HCT116 (cell line): ENCODE data around the gene TBC1D16.

Experiments
- CTCF ChIP-seq, 3 experiments: fragments of 200-600 bp in 1 of 3; sonication (generic) in 1 of 3; IDR thresholded peaks in 2 of 3; conservative IDR thresholded peaks in 1 of 3; 2 replicates each; pipeline ENCODE4 v1.5.1; 2012 to 2017; ENCODE audit warnings: low read depth in 2 of 3, low read length in 2 of 3, antibody characterized with exemption in 1 of 3, borderline replicate concordance in 1 of 3, control low read depth in 1 of 3, mild to moderate bottlenecking in 1 of 3, mixed read lengths in 1 of 3, mixed run types in 1 of 3, moderate library complexity in 1 of 3; ENCODE audit not compliant: insufficient read depth in 1 of 3
- EZH2 ChIP-seq: fragments of 200-600 bp; sonication (generic); IDR thresholded peaks from 2 replicates; pipeline ENCODE4 v1.6.1; 2017; ENCODE audit warnings: antibody characterized with exemption, mixed run types
- EZH2phosphoT487 ChIP-seq: fragments of 200-600 bp; IDR thresholded peaks from 2 replicates; pipeline ENCODE4 v1.6.1; 2018; ENCODE audit warnings: antibody characterized with exemption, borderline replicate concordance
- FOSL1 ChIP-seq: IDR thresholded peaks from 2 replicates; pipeline ENCODE4 v1.6.1; 2012; ENCODE audit warnings: low read depth
- POLR2A ChIP-seq: IDR thresholded peaks from 2 replicates; pipeline ENCODE4 v1.7.0; 2011; ENCODE audit warnings: borderline replicate concordance; ENCODE audit not compliant: insufficient read depth, insufficient read length; ENCODE audit errors: extremely low read depth
- POLR2AphosphoS5 ChIP-seq: IDR thresholded peaks from 2 replicates; pipeline ENCODE4 v1.6.1; 2011; ENCODE audit warnings: mild to moderate bottlenecking, low read depth, low read length, moderate library complexity
- REST ChIP-seq: IDR thresholded peaks from 2 replicates; pipeline ENCODE4 v1.6.1; 2012; ENCODE audit warnings: low read depth
- TCF7L2 ChIP-seq: IDR thresholded peaks from 2 replicates; pipeline ENCODE4 v1.7.0; 2011; ENCODE audit warnings: borderline replicate concordance, inconsistent platforms; ENCODE audit not compliant: insufficient read depth, insufficient read length; ENCODE audit errors: extremely low read depth

GRCh38 chr17:80026359-80027042, 9.2 kb downstream of the TBC1D16 start:
- TF ChIP-seq REST (no peak), POLR2A (no peak), CTCF (IDR thresholded peaks at IDR 0.05 in 2 of 3, conservative IDR thresholded peaks at IDR 0.05 in 1 of 3; ENCODE audit: borderline replicate concordance in 1 of 3, insufficient read depth in 1 of 3, low read depth in 2 of 3, low read length in 2 of 3) (no peak), POLR2AphosphoS5 (no peak), TCF7L2 (no peak), FOSL1 (no peak), EZH2 (no peak), EZH2phosphoT487 (no peak)
